ENCODE results near the gene WWOX. TPM values are rescaled to one million over a fixed set of nuclear protein-coding genes. Genes with fewer than 3 reads are reported as not detected.

Gene WWOX
- total and polyA plus RNA-seq, 2 of the 13 experiments (the other 11 are each of a cell fraction or from before 2014, with no cell fraction given), result 9.1 to 37.4 TPM

DNA sequence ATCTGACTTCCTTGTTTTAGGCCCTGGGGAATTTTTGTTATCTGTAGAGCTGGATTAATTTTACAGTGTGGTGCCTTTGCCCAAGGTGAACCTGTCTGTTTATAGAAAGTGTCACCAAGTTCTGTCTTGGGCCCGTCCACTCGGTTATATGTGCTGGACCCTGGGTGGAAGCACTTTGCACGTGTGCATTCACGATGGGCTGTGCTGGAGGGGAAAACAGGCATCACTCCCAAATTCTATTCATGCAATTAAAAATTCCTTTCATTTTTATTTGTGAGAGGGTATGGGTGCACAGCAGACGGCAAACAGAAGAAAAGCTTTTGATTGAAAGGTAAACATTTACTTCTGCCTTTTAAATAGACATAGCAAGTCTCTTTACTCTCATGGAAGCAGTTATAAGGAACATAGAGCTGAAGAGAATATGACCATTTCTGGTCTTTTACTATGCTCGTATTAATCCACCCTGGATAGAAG is 101.2 kb downstream of the WWOX start:
- Histone ChIP-seq H4K20me1 (ENCODE audit: insufficient read depth, low read length) (no peaks in the 10 kb centered on the region), H3K36me3 (replicated peaks in 1 of 2; ENCODE audit: control insufficient read depth in 1 of 2, insufficient read depth in 2 of 2, low read length in 2 of 2) (0 out of 5 replicates have a peak, but pooled peaks cover 0 to 1% of the 10 kb centered on the region in 2 experiments), H3K4me2 (ENCODE audit: low read depth, low read length) (peak overlapping the region; percentile 55), H3K27ac (ENCODE audit: extremely low read length, insufficient read depth, low read length) (peak overlapping the region; percentile 33), H3K4me3 (replicated peaks in 1 of 3; ENCODE audit: insufficient read depth in 1 of 3, low read depth in 2 of 3, low read length in 3 of 3) (peak overlapping the region in 2 of 3 experiments; percentile 9 to 30; a peak in 2 of 6 replicates), H3K27me3 (ENCODE audit: control insufficient read depth in 1 of 2, insufficient read depth in 2 of 2, low read length in 2 of 2) (no peaks in the 10 kb centered on the region), H3K79me2 (ENCODE audit: insufficient read depth, low read length) (no peaks in the 10 kb centered on the region), H3K9me3 (ENCODE audit: low read length) (no peaks in the 10 kb centered on the region), H3K4me1 (ENCODE audit: insufficient read depth, low read length) (peaks cover 70% of the 10 kb centered on the region), H3K9ac (ENCODE audit: insufficient read depth, low read depth, low read length) (no peak overlapping the region; the same call in 1 of the 2 replicates), H2AFZ (ENCODE audit: low read length) (no peak overlapping the region)
- peak; percentile 85 for ATAC-seq
- DNase-seq (ENCODE audit: low spot score), result peak; percentile 77
- peak; percentile 81 for FAIRE-seq
- intact Hi-C loops (cut with micrococcal nuclease; ENCODE audit: unreplicated experiment), result loop anchor here (2.0 kb wide), 1 partner anchor 66 kb away; no protein-coding TSS in a partner anchor
- BruUV-seq (replicated peaks), result no TSS peak
- ChIA-PET CTCF (ENCODE audit: low intra/inter-chr PET ratio, low total read pairs) (no interaction called here), POLR2A (interaction anchor here (1.0 kb wide), 1 partner anchor 66 kb away, joined by 3 read pairs; no protein-coding TSS in a partner anchor)
- in situ Hi-C loops (cut with HindIII; ENCODE audit: extremely low pct_ligation_motif_present, low pct_unique_long_range_greater_than_20kb), result no loop called here
- 4% methylated on average over 6 of the region's 6 CpGs for WGBS (ENCODE audit: low lambda C conversion rate)
- TF ChIP-seq, protein P1, sequence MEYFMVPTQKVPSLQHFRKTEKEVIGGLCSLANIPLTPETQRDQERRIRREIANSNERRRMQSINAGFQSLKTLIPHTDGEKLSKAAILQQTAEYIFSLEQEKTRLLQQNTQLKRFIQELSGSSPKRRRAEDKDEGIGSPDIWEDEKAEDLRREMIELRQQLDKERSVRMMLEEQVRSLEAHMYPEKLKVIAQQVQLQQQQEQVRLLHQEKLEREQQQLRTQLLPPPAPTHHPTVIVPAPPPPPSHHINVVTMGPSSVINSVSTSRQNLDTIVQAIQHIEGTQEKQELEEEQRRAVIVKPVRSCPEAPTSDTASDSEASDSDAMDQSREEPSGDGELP (IDR thresholded peaks at IDR 0.05; ENCODE audit: borderline replicate concordance, low read depth), result no peak
- TF ChIP-seq ZNF354B (CRISPR knock-in tag; IDR thresholded peaks at IDR 0.05) (no peak), ZFX (CRISPR knock-in tag; IDR thresholded peaks at IDR 0.05; ENCODE audit: low read depth) (peak; percentile 41; the same call in 1 of the 2 replicates), HNRNPL (IDR thresholded peaks at IDR 0.05; ENCODE audit: low read depth, low read length) (no peak), LCORL (IDR thresholded peaks at IDR 0.05) (no peak; the same call in 1 of the 2 replicates), LCORL (CRISPR knock-in tag; IDR thresholded peaks at IDR 0.05) (peak; percentile 88), ATRX (CRISPR knock-in tag; IDR thresholded peaks at IDR 0.05; ENCODE audit: borderline replicate concordance) (no peak), EP300 (IDR thresholded peaks at IDR 0.05; ENCODE audit: low read depth in 2 of 2, low read length in 2 of 2) (peak in 1 of 2 experiments; percentile 83; a peak in 2 of 4 replicates), EP300 (CRISPR knock-in tag; IDR thresholded peaks at IDR 0.05; ENCODE audit: borderline replicate concordance) (no peak; the same call in 1 of the 2 replicates), ZNF496 (CRISPR knock-in tag; IDR thresholded peaks at IDR 0.05; ENCODE audit: insufficient replicate concordance) (no peak), NFYC (CRISPR knock-in tag; IDR thresholded peaks at IDR 0.05) (no peak), NR2F6 (IDR thresholded peaks at IDR 0.05) (no peak), NR2F6 (CRISPR knock-in tag; IDR thresholded peaks at IDR 0.05) (peak; percentile 35)
- TF ChIP-seq, protein P2, sequence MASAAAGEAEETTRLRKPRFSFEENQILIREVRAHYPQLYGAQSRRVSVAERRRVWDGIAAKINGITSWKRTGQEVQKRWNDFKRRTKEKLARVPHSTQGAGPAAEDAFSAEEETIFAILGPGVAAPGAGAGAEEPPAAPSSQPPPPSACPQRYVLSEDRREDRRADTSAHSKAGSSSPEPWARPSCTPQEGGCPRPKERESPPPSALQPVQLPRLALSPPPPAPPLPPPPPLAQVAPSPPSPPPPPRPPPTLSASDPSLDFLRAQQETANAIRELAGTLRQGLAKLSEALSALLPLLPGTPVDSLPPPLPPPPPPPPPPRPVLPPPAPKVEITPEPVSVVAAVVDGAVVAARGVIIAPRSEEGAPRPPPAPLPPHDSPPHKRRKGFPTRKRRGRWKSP (CRISPR knock-in tag; IDR thresholded peaks at IDR 0.05), result no peak; the same call in 1 of the 2 replicates
- TF ChIP-seq, protein P3, sequence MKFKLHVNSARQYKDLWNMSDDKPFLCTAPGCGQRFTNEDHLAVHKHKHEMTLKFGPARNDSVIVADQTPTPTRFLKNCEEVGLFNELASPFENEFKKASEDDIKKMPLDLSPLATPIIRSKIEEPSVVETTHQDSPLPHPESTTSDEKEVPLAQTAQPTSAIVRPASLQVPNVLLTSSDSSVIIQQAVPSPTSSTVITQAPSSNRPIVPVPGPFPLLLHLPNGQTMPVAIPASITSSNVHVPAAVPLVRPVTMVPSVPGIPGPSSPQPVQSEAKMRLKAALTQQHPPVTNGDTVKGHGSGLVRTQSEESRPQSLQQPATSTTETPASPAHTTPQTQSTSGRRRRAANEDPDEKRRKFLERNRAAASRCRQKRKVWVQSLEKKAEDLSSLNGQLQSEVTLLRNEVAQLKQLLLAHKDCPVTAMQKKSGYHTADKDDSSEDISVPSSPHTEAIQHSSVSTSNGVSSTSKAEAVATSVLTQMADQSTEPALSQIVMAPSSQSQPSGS (CRISPR knock-in tag; IDR thresholded peaks at IDR 0.05), result 0 out of 2 replicates have a peak, but pooled peaks have one; percentile 28
- TF ChIP-seq, protein P4, sequence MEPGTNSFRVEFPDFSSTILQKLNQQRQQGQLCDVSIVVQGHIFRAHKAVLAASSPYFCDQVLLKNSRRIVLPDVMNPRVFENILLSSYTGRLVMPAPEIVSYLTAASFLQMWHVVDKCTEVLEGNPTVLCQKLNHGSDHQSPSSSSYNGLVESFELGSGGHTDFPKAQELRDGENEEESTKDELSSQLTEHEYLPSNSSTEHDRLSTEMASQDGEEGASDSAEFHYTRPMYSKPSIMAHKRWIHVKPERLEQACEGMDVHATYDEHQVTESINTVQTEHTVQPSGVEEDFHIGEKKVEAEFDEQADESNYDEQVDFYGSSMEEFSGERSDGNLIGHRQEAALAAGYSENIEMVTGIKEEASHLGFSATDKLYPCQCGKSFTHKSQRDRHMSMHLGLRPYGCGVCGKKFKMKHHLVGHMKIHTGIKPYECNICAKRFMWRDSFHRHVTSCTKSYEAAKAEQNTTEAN (CRISPR knock-in tag; conservative IDR thresholded peaks at IDR 0.05), result 0 out of 2 replicates have a peak, but pooled peaks have one; percentile 51
- TF ChIP-seq, protein P5, sequence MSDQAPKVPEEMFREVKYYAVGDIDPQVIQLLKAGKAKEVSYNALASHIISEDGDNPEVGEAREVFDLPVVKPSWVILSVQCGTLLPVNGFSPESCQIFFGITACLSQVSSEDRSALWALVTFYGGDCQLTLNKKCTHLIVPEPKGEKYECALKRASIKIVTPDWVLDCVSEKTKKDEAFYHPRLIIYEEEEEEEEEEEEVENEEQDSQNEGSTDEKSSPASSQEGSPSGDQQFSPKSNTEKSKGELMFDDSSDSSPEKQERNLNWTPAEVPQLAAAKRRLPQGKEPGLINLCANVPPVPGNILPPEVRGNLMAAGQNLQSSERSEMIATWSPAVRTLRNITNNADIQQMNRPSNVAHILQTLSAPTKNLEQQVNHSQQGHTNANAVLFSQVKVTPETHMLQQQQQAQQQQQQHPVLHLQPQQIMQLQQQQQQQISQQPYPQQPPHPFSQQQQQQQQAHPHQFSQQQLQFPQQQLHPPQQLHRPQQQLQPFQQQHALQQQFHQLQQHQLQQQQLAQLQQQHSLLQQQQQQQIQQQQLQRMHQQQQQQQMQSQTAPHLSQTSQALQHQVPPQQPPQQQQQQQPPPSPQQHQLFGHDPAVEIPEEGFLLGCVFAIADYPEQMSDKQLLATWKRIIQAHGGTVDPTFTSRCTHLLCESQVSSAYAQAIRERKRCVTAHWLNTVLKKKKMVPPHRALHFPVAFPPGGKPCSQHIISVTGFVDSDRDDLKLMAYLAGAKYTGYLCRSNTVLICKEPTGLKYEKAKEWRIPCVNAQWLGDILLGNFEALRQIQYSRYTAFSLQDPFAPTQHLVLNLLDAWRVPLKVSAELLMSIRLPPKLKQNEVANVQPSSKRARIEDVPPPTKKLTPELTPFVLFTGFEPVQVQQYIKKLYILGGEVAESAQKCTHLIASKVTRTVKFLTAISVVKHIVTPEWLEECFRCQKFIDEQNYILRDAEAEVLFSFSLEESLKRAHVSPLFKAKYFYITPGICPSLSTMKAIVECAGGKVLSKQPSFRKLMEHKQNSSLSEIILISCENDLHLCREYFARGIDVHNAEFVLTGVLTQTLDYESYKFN (CRISPR knock-in tag; conservative IDR thresholded peaks at IDR 0.05), result peak; percentile 84
